Heart right ventricle (tissue), 16 donors: Measurements from ENCODE around the gene CCDC9B. TPM values are rescaled to one million over a fixed set of nuclear protein-coding genes. Genes with fewer than 3 reads are reported as not detected.

Source experiments
- ATAC-seq, 8 donors: fragments of 200-7000 bp; cut with Tn5 transposase; one replicate each; pipeline ENCODE4 v1.9.1; 2020; ENCODE audit warnings: mild to moderate bottlenecking in 8 of 8, moderate library complexity in 8 of 8, moderate number of reproducible peaks in 1 of 8
- DNase-seq, 2 donors: peaks; one replicate each; pipeline ENCODE4 v3.0.0-alpha.2; 2020
- H3K27ac ChIP-seq, 10 donors: fragments of 200-600 bp; sonication (generic) in 2 of 10; one replicate each; pipeline versions ENCODE4 v1.5.0 to v1.8.0; 2020 to 2022; ENCODE audit warnings: mild to moderate bottlenecking in 3 of 10
- H3K27me3 ChIP-seq, 7 donors: fragments of 200-600 bp; one replicate each; pipeline ENCODE4 v1.8.0; 2021 to 2022; ENCODE audit warnings: mild to moderate bottlenecking in 2 of 7
- H3K36me3 ChIP-seq, 9 donors: fragments of 200-600 bp; sonication (generic) in 1 of 9; one replicate each; pipeline versions ENCODE4 v1.5.0 to v1.8.0; 2020 to 2022; ENCODE audit warnings: mild to moderate bottlenecking in 2 of 9
- H3K4me1 ChIP-seq, 9 donors: fragments of 200-600 bp; sonication (generic) in 1 of 9; one replicate each; pipeline versions ENCODE4 v1.5.0 to v1.8.0; 2020 to 2022; ENCODE audit warnings: mild to moderate bottlenecking in 4 of 9
- H3K4me3 ChIP-seq, 10 donors: fragments of 200-600 bp; sonication (generic) in 2 of 10; one replicate each; pipeline versions ENCODE4 v1.5.0 to v1.8.0; 2020 to 2022; ENCODE audit warnings: mild to moderate bottlenecking in 7 of 10, moderate library complexity in 2 of 10
- H3K9me3 ChIP-seq, 11 donors: fragments of 200-600 bp in 10 of 11; sonication (generic) in 2 of 11; one replicate each; pipeline versions ENCODE4 v1.5.0 to v1.8.0; 2013 to 2022; ENCODE audit warnings: mild to moderate bottlenecking in 2 of 11, control low read depth in 1 of 11, moderate library complexity in 1 of 11
- WGBS, 2 donors: extraction: QIAGEN DNeasy Blood & Tissue Kit; methylation state at CpG; one replicate each; pipeline ENCODE4 v1.1.7; 2013; ENCODE audit warnings: inconsistent platforms in 1 of 2; 5-methylcytosine and 5-hydroxymethylcytosine counted together
- intact Hi-C, 10 donors: fragments of 100-400 bp; cut with DNase I; formaldehyde crosslinking; loops; one replicate each; pipeline versions ENCODE4 v1.11.1 to v1.14.2; 2022
- polyA plus RNA-seq, 2 donors: library from polyadenylated mRNA; stranded (reverse); fragments of 200-250 nt; gene quantifications; one replicate each; pipeline ENCODE4 v1.2.3, GENCODE V29; 2013
- total RNA-seq, 10 donors: library from RNA; stranded (reverse); fragmentation: NEBNext Ultra II Directional in 3 of 10; extraction: Animal tissue kit (Norgen Biotek cat#: 25700) in 3 of 10; gene quantifications; one replicate each; pipeline versions ENCODE4 v1.2.1 to v1.2.4, GENCODE V29; 2021 to 2023
- TF ChIP-seq, protein P1 (sequence below), 9 donors: fragments of 200-600 bp; sonication (generic) in 2 of 9; IDR thresholded peaks; one replicate each; pipeline versions ENCODE4 v1.5.0 to v1.8.0; 2021 to 2022; ENCODE audit warnings: antibody characterized with exemption in 9 of 9, mild to moderate bottlenecking in 5 of 9, moderate library complexity in 1 of 9
- donor health status: Arrhythmogenic right ventricular cardiomyopathy.
- donor health status: ischemic (EF 13 %, LVEDD 7.1; RV severe dilation, severe dysfunction).
- donor health status: healthy with polysubstance abuse.
- donor health status: DM: no; HTN: yes; CAD: no.
- donor health status: DM: no; HTN: no; CAD: no.
- donor health status: ischemic (EF 25% LVEDD 6.9; RV normal size, moderate dysfunction).
- donor health status: ischemic (EF 25% LVEDD 5.7; RV mildly dilated, moderate dysfunction).
- donor health status: healthy.
- donor health status: DM: yes; HTN: yes; CAD: no.
- donor health status: Ischemic cardiomyopathy.
- donor health status: ischemic (EF 35%, LVEDD 5.7; RV mildly dilated, moderate dysfunction).
- donor health status: nonischemic (EF 11% LVEDD 7.7; RV severe dilation, severe dysfunction).
- donor health status: DM: yes; HTN: yes; CAD: no.
- donor health status: PGD.
- donor health status: ischemic (EF 29% LVEDD 5.4; RV normal size, mild dysfunction).
- donor health status: nonischemic (EF 23%, LVEDD 6.1; RV moderate dilation, normal function).

Gene CCDC9B
- total and polyA plus RNA-seq, 12 donors: 13.0 to 190 (median 144) TPM

DNA sequence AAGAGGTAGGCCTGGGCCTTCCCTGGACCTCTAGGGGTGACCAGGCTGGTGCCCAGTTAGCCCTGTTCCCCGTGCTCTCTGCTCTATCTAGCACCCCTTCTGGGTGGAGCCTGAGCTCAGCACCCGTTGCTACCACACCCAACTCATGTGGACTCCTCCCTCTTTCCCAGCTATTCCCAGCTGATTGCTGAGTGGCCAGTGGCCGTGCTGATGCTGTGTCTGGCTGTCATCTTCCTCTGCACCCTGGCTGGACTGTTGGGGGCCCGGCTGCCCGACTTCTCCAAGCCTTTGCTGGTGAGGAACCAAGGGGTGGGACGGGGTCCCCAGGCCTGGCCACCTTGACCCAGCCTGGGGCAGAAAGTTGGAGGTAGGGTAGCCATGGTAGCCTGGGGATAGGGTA is 23.5 kb upstream of the CCDC9B start:
- Histone ChIP-seq H3K27me3 (no peaks in the 10 kb centered on the region), H3K36me3 (no peaks in the 10 kb centered on the region), H3K4me3 (no peak overlapping the region), H3K9me3 (no peaks in the 10 kb centered on the region), H3K4me1 (peaks cover 3 to 33% (median 27%) of the 10 kb centered on the region in 9 donors), H3K27ac (no peak overlapping the region)
- TF ChIP-seq, protein P1, sequence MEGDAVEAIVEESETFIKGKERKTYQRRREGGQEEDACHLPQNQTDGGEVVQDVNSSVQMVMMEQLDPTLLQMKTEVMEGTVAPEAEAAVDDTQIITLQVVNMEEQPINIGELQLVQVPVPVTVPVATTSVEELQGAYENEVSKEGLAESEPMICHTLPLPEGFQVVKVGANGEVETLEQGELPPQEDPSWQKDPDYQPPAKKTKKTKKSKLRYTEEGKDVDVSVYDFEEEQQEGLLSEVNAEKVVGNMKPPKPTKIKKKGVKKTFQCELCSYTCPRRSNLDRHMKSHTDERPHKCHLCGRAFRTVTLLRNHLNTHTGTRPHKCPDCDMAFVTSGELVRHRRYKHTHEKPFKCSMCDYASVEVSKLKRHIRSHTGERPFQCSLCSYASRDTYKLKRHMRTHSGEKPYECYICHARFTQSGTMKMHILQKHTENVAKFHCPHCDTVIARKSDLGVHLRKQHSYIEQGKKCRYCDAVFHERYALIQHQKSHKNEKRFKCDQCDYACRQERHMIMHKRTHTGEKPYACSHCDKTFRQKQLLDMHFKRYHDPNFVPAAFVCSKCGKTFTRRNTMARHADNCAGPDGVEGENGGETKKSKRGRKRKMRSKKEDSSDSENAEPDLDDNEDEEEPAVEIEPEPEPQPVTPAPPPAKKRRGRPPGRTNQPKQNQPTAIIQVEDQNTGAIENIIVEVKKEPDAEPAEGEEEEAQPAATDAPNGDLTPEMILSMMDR (IDR thresholded peaks at IDR 0.05): no peak
- WGBS, 2 donors: 68 to 83% methylated on average over 6 of the region's 6 CpGs
- intact Hi-C loops: loop anchor here in 2 of 10 donors (5.0 to 10.0 kb wide), 2 partner anchors 48 to 51 kb away; no protein-coding TSS in a partner anchor
- no peak for ATAC-seq
- DNase-seq: no peak

DNA sequence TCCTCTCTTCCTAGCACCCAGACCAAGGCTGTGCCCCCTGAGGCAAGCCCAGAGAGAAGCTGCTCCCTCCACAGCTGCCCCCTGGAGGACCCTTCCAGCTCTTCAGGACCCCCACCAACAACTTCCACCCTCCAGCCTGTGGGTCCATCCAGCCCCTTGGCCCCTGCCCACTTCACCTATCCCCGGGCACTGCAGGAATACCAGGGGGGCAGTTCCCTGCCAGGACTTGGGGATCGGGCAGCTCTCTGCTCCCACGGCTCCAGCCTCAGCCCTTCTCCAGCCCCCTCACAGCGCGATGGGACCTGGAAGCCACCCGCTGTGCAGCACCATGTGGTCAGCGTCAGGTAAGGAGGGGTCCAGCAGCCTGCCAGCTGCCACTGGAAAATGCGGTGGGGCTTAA is 22.9 kb upstream of the CCDC9B start:
- no peak for DNase-seq
- Histone ChIP-seq H3K4me3 (no peak overlapping the region), H3K27ac (no peak overlapping the region), H3K4me1 (peaks cover 3 to 36% (median 29%) of the 10 kb centered on the region in 9 donors), H3K27me3 (peaks cover 0 to 4% (median 0%) of the 10 kb centered on the region in 7 donors), H3K36me3 (no peaks in the 10 kb centered on the region), H3K9me3 (no peaks in the 10 kb centered on the region)
- WGBS, 2 donors: 83 to 92% methylated on average over 8 of the region's 8 CpGs
- TF ChIP-seq, protein P1 (IDR thresholded peaks at IDR 0.05): no peak
- no peak for ATAC-seq
- intact Hi-C loops: loop anchor here in 2 of 10 donors (5.0 to 10.0 kb wide), 2 partner anchors 49 to 51 kb away; no protein-coding TSS in a partner anchor

DNA sequence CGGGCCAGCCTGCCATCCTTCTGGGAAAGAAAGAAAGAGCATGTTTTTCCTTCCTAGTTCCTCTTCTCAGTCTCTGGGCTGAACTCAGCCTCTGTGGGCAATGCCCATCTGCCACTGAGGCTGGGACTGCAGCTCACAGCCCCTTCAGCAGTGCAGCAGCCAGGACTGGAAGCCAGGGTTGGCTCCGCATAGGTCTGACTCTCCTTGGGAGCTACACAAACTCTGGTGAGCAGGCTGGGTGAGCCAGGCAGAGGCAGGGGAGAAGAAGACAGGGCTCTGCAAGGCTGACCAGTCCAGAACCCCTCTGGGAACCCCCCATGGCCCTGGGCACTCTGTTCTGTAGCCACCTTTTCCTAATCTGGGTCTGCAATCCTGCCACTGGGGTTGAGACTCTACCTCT is 20.9 kb upstream of the CCDC9B start:
- Histone ChIP-seq H3K4me1 (peaks cover 6 to 33% (median 19%) of the 10 kb centered on the region in 9 donors), H3K9me3 (no peaks in the 10 kb centered on the region), H3K27ac (no peak overlapping the region), H3K4me3 (no peak overlapping the region), H3K36me3 (no peaks in the 10 kb centered on the region), H3K27me3 (peaks cover 0 to 4% (median 0%) of the 10 kb centered on the region in 7 donors)
- intact Hi-C loops: loop anchor here in 2 of 10 donors (5.0 to 10.0 kb wide), 2 partner anchors 51 to 53 kb away; no protein-coding TSS in a partner anchor
- no peak for DNase-seq
- TF ChIP-seq, protein P1 (IDR thresholded peaks at IDR 0.05): no peak
- no peak for ATAC-seq
- 82 to 92% methylated on average over 2 of the region's 2 CpGs for WGBS, 2 donors

DNA sequence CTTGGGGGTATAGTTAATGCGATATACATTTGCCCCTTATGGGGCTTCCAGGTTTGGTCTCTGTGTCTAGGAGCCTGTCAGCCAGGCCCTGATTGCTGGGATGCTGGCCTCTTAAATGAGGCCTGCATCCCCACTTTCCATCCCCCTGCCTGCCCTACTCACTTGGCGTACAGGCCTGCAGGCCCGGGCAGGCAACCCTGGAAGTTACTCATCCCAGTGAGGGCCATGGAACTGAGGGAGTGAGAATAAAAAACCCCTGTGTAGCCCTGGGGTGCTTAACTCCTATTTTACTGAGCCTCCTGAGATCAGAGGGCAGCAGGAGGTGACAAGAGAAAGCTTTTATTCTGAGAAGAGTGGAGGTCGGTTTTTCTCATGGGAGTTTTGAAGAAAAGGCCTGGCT is 19.3 kb upstream of the CCDC9B start:
- Histone ChIP-seq H3K4me3 (no peak overlapping the region), H3K9me3 (no peaks in the 10 kb centered on the region), H3K36me3 (no peaks in the 10 kb centered on the region), H3K4me1 (peaks cover 4 to 17% (median 11%) of the 10 kb centered on the region in 9 donors), H3K27ac (no peak overlapping the region), H3K27me3 (peaks cover 0 to 4% (median 0%) of the 10 kb centered on the region in 7 donors)
- intact Hi-C loops: loop anchor here in 2 of 10 donors (5.0 to 10.0 kb wide), 2 partner anchors 52 to 55 kb away; no protein-coding TSS in a partner anchor
- DNase-seq: no peak
- ATAC-seq: no peak
- TF ChIP-seq, protein P1 (IDR thresholded peaks at IDR 0.05): no peak
- WGBS, 2 donors: 91 to 93% methylated on average over 4 of the region's 4 CpGs
